Right atrium auricular region (tissue), 2 donors: ENCODE measurements around the gene ENPEP. TPM values are rescaled to one million over a fixed set of nuclear protein-coding genes. Genes with fewer than 3 reads are reported as not detected.

Experiments used
- DNase-seq: peaks from one replicate; pipeline ENCODE4 v3.0.0-alpha.2; 2019; ENCODE audit warnings: low spot score
- H3K27ac ChIP-seq, 2 donors: fragments of 200-600 bp; sonication (generic); 1 replicate in 1 of 2; 2 replicates in 1 of 2; pipeline ENCODE4 v1.5.1; 2016 to 2019
- H3K27me3 ChIP-seq, 2 donors: fragments of 200-600 bp; sonication (generic); one replicate each; pipeline versions ENCODE4 v1.5.1 to v1.6.0; 2017 to 2019
- H3K36me3 ChIP-seq: fragments of 200-600 bp; sonication (generic); one replicate; pipeline ENCODE4 v1.5.1; 2016
- H3K4me1 ChIP-seq, 2 donors: fragments of 200-600 bp; sonication (generic); one replicate each; pipeline versions ENCODE4 v1.5.1 to v1.6.0; 2017 to 2019
- H3K4me3 ChIP-seq, 2 donors: fragments of 200-600 bp; sonication (generic); 1 replicate in 1 of 2; 2 replicates in 1 of 2; pipeline ENCODE4 v1.5.1; 2017 to 2019; ENCODE audit warnings: mild to moderate bottlenecking in 1 of 2, moderate library complexity in 1 of 2
- H3K9me3 ChIP-seq, 2 donors: fragments of 200-600 bp; sonication (generic); one replicate each; pipeline ENCODE4 v1.5.1; 2019
- total RNA-seq, 2 donors: library from RNA; depleted of rRNA; stranded (reverse); fragments of >200 nt; gene quantifications; one replicate each; pipeline ENCODE4 v1.1.0, GENCODE V29; 2016
- TF ChIP-seq, protein P1 (sequence below), 2 donors: fragments of 200-600 bp; sonication (generic); IDR thresholded peaks; one replicate each; pipeline ENCODE4 v1.5.1; 2019; ENCODE audit warnings: antibody characterized with exemption in 2 of 2

Gene ENPEP
- total RNA-seq, 2 donors from 2014 or later: 3.3 to 3.5 TPM

GRCh38 chr4:110449947-110450346, 26.0 kb upstream of the ENPEP start:
- Histone ChIP-seq H3K4me3 (no peak overlapping the region), H3K27ac (no peak overlapping the region), H3K9me3 (no peaks in the 10 kb centered on the region), H3K36me3 (no peaks in the 10 kb centered on the region), H3K4me1 (no peaks in the 10 kb centered on the region), H3K27me3 (no peaks in the 10 kb centered on the region)
- TF ChIP-seq, protein P1, sequence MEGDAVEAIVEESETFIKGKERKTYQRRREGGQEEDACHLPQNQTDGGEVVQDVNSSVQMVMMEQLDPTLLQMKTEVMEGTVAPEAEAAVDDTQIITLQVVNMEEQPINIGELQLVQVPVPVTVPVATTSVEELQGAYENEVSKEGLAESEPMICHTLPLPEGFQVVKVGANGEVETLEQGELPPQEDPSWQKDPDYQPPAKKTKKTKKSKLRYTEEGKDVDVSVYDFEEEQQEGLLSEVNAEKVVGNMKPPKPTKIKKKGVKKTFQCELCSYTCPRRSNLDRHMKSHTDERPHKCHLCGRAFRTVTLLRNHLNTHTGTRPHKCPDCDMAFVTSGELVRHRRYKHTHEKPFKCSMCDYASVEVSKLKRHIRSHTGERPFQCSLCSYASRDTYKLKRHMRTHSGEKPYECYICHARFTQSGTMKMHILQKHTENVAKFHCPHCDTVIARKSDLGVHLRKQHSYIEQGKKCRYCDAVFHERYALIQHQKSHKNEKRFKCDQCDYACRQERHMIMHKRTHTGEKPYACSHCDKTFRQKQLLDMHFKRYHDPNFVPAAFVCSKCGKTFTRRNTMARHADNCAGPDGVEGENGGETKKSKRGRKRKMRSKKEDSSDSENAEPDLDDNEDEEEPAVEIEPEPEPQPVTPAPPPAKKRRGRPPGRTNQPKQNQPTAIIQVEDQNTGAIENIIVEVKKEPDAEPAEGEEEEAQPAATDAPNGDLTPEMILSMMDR (IDR thresholded peaks at IDR 0.05): no peak
- DNase-seq: no peak

DNA sequence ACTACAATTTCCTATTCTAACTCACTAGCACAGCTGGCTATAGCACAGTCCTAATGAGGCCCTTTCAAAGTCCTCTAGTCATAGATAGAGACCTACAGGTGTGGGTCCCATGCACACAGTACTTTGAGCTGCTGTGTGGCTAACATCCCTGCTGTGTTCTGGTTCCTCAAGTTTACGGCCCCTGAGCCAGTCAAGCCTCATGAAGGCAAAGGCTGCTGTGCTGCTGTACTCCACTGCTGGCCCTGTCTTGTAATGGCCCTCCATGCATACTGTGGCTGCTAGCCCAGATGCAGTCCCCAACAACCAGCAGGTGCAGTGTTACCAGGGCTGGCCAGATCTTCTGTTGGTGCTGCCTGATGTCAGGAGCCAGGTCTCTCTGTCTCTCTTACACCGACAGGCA, 23.4 kb upstream of the ENPEP start:
- no peaks in the 10 kb centered on the region for H3K4me1 ChIP-seq
- no peak overlapping the region for H3K4me3 ChIP-seq
- H3K36me3 ChIP-seq: no peaks in the 10 kb centered on the region
- H3K27ac ChIP-seq: no peak overlapping the region
- TF ChIP-seq, protein P1 (IDR thresholded peaks at IDR 0.05): no peak
- no peaks in the 10 kb centered on the region for H3K9me3 ChIP-seq
- H3K27me3 ChIP-seq: no peaks in the 10 kb centered on the region
- DNase-seq: no peak

DNA sequence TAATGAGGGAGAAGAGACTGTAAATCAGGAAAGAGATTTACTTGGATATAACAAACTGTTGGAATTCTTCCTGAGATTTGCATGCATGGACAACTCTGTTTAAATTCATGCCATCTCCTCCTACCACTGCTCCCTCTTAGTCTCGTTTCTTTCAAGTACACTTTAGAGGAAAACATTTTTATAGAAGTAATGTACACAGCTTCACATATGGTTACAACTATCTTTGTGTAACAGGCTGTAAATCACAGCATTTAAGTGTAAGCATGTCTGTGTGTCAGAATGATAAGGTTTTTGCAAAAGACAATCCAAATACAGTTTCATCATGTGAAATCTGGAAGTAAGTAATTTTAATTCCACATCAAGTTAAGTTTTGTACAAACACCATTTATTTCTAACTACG, 21.5 kb upstream of the ENPEP start:
- TF ChIP-seq, protein P1 (IDR thresholded peaks at IDR 0.05): no peak
- no peak for DNase-seq
- Histone ChIP-seq H3K9me3 (no peaks in the 10 kb centered on the region), H3K27ac (no peak overlapping the region), H3K27me3 (no peaks in the 10 kb centered on the region), H3K4me3 (no peak overlapping the region), H3K36me3 (no peaks in the 10 kb centered on the region), H3K4me1 (no peaks in the 10 kb centered on the region)

- TF ChIP-seq, protein P1 (IDR thresholded peaks at IDR 0.05): no peak
- no peaks in the 10 kb centered on the region for H3K4me1 ChIP-seq
These were observed 17.3 kb upstream of the ENPEP start for GRCh38 chr4:110458494-110459266.

GRCh38 chr4:110460074-110460746, 15.7 kb upstream of the ENPEP start:
- no peak for DNase-seq
- TF ChIP-seq, protein P1 (IDR thresholded peaks at IDR 0.05): no peak
- Histone ChIP-seq H3K27ac (no peak overlapping the region), H3K4me1 (no peaks in the 10 kb centered on the region), H3K36me3 (no peaks in the 10 kb centered on the region), H3K9me3 (no peaks in the 10 kb centered on the region), H3K4me3 (no peak overlapping the region), H3K27me3 (no peaks in the 10 kb centered on the region)

More at GRCh38 chr4:110458494-110459266, 17.3 kb upstream of the ENPEP start:
- H3K27me3 ChIP-seq: no peaks in the 10 kb centered on the region
- H3K27ac ChIP-seq: no peak overlapping the region
- H3K4me3 ChIP-seq: no peak overlapping the region
- no peaks in the 10 kb centered on the region for H3K9me3 ChIP-seq
- no peaks in the 10 kb centered on the region for H3K36me3 ChIP-seq
- no peak for DNase-seq
